AG10803 (cell line): Measurements from ENCODE around the gene ATG5.
"Not testable (repeated sequence)": the region's sequence is repeated elsewhere in the genome, so short reads cannot be mapped to it uniquely, and the experiment has no call there.

ENCODE experiments used
- DNase-seq: peaks from one replicate; pipeline ENCODE4 v3.0.0; 2010; ENCODE audit warnings: low read depth
- H3K4me3 ChIP-seq: 2 replicates; pipeline ENCODE4 v1.5.1; 2011; ENCODE audit warnings: mild to moderate bottlenecking, low read length, control low read depth
- CTCF ChIP-seq: conservative IDR thresholded peaks from 2 replicates; pipeline ENCODE4 v1.5.1; 2011; ENCODE audit warnings: mild to moderate bottlenecking, low read length, control low read depth, inconsistent platforms

The ATG5 gene

GRCh38 chr6:106281088-106281487 is 44.5 kb downstream of the ATG5 start:
- no peak for TF ChIP-seq CTCF
- H3K4me3 ChIP-seq: no peak overlapping the region
- peak; percentile 29 for DNase-seq

GRCh38 chr6:106279179-106279578 is 46.4 kb downstream of the ATG5 start:
- peak; percentile 74 for DNase-seq
- no peak overlapping the region for H3K4me3 ChIP-seq
- no peak for TF ChIP-seq CTCF

- no peak for TF ChIP-seq CTCF
- DNase-seq: peak; percentile 65
- H3K4me3 ChIP-seq: no peak overlapping the region
These were observed 49.9 kb downstream of the ATG5 start for GRCh38 chr6:106275692-106276091.

GRCh38 chr6:106273087-106273486 is 52.5 kb downstream of the ATG5 start:
- no peak for DNase-seq
- H3K4me3 ChIP-seq: no peak overlapping the region
- no peak for TF ChIP-seq CTCF

- no peak for DNase-seq
- H3K4me3 ChIP-seq: no peak overlapping the region
- no peak for TF ChIP-seq CTCF
These were observed 53.3 kb downstream of the ATG5 start for GRCh38 chr6:106272287-106272686.

- no peak for DNase-seq
- H3K4me3 ChIP-seq: no peak overlapping the region
- no peak for TF ChIP-seq CTCF
These were observed 55.1 kb downstream of the ATG5 start for GRCh38 chr6:106270414-106270813.

- DNase-seq, H3K4me3 ChIP-seq: not testable (repeated sequence)
These were observed 56.2 kb downstream of the ATG5 start for GRCh38 chr6:106269268-106269919.

- H3K4me3 ChIP-seq, DNase-seq: not testable (repeated sequence)
These were observed 57.1 kb downstream of the ATG5 start for GRCh38 chr6:106268500-106268899.

GRCh38 chr6:106264433-106264832 is 61.1 kb downstream of the ATG5 start:
- DNase-seq, H3K4me3 ChIP-seq: not testable (repeated sequence)

GRCh38 chr6:106259748-106260147 is 65.8 kb downstream of the ATG5 start:
- not testable (repeated sequence) for DNase-seq, H3K4me3 ChIP-seq
